H9 (cell line): ENCODE results near the gene APLF. TPM values are rescaled to one million over a fixed set of nuclear protein-coding genes. Genes with fewer than 3 reads are reported as not detected.

Experiments used
- DNase-seq: peaks from one replicate; pipeline ENCODE4 v3.0.0-alpha.2; 2017
- H2AFZ ChIP-seq: one replicate; pipeline ENCODE4 v1.6.1; 2013; ENCODE audit warnings: mild to moderate bottlenecking, low read length, control low read depth, moderate library complexity
- H2AK5ac ChIP-seq: 2 replicates; pipeline ENCODE4 v1.6.1; 2013; ENCODE audit warnings: low read length, control low read depth, mixed read lengths; ENCODE audit not compliant: insufficient read length
- H2BK120ac ChIP-seq: one replicate; pipeline ENCODE4 v1.6.1; 2013; ENCODE audit warnings: low read depth, mild to moderate bottlenecking, low read length, control low read depth, inconsistent platforms; ENCODE audit not compliant: poor library complexity, severe bottlenecking
- H2BK12ac ChIP-seq: 2 replicates; pipeline ENCODE4 v1.6.1; 2013; ENCODE audit warnings: low read length, control low read depth, mixed read lengths, low read depth; ENCODE audit not compliant: insufficient read length
- H2BK15ac ChIP-seq: 2 replicates; pipeline ENCODE4 v1.6.1; 2013; ENCODE audit warnings: low read depth, low read length, control low read depth
- H2BK20ac ChIP-seq: one replicate; pipeline ENCODE4 v1.6.1; 2013; ENCODE audit warnings: low read depth, mild to moderate bottlenecking, low read length, control low read depth, inconsistent platforms; ENCODE audit not compliant: poor library complexity, severe bottlenecking
- H2BK5ac ChIP-seq: 2 replicates; pipeline ENCODE4 v1.6.1; 2013; ENCODE audit warnings: low read length, control low read depth, mixed read lengths; ENCODE audit not compliant: insufficient read length
- H3K14ac ChIP-seq: 2 replicates; pipeline ENCODE4 v1.6.1; 2013; ENCODE audit warnings: low read length, control low read depth; ENCODE audit not compliant: insufficient read depth
- H3K18ac ChIP-seq: 2 replicates; pipeline ENCODE4 v1.6.1; 2013; ENCODE audit warnings: low read depth, mild to moderate bottlenecking, mixed read lengths, low read length, control low read depth; ENCODE audit not compliant: insufficient read length
- H3K23ac ChIP-seq: 2 replicates; pipeline ENCODE4 v1.6.1; 2013; ENCODE audit warnings: low read length, control low read depth, mixed read lengths, low read depth; ENCODE audit not compliant: insufficient read length
- H3K23me2 ChIP-seq: 2 replicates; pipeline ENCODE4 v1.6.1; 2013; ENCODE audit warnings: low read depth, mild to moderate bottlenecking, mixed read lengths, low read length, control low read depth; ENCODE audit not compliant: insufficient read length, poor library complexity, severe bottlenecking
- H3K27ac ChIP-seq: 2 replicates; pipeline ENCODE4 v1.5.1; 2013; ENCODE audit warnings: low read length, control low read depth, mixed read lengths, low read depth; ENCODE audit not compliant: insufficient read length
- H3K27me3 ChIP-seq: 2 replicates; pipeline ENCODE4 v1.6.1; 2013; ENCODE audit warnings: low read length, control low read depth, inconsistent platforms; ENCODE audit not compliant: insufficient read depth
- H3K4ac ChIP-seq: 2 replicates; pipeline ENCODE4 v1.6.1; 2013; ENCODE audit warnings: low read depth, mild to moderate bottlenecking, control low read depth, inconsistent platforms, low read length, moderate library complexity
- H3K4me1 ChIP-seq: 2 replicates; pipeline ENCODE4 v1.6.1; 2013; ENCODE audit warnings: low read length, control low read depth, inconsistent platforms; ENCODE audit not compliant: insufficient read depth
- H3K4me2 ChIP-seq: 2 replicates; pipeline ENCODE4 v1.6.1; 2013; ENCODE audit warnings: low read length, control low read depth, mixed read lengths; ENCODE audit not compliant: insufficient read length, insufficient read depth
- H3K56ac ChIP-seq: 2 replicates; pipeline ENCODE4 v1.6.1; 2013; ENCODE audit warnings: low read depth, mild to moderate bottlenecking, mixed read lengths, low read length, control low read depth; ENCODE audit not compliant: insufficient read length
- H3K79me1 ChIP-seq: 2 replicates; pipeline ENCODE4 v1.6.1; 2013; ENCODE audit warnings: low read depth, mild to moderate bottlenecking, moderate library complexity, low read length, control low read depth, inconsistent platforms; ENCODE audit not compliant: insufficient read depth, poor library complexity, severe bottlenecking
- H3K79me2 ChIP-seq: 2 replicates; pipeline ENCODE4 v1.6.1; 2013; ENCODE audit warnings: low read length, control low read depth, inconsistent platforms; ENCODE audit not compliant: insufficient read depth
- H3K9ac ChIP-seq: 2 replicates; pipeline ENCODE4 v1.6.1; 2013; ENCODE audit warnings: low read length, control low read depth, mixed read lengths; ENCODE audit not compliant: insufficient read length; ENCODE audit errors: extremely low read depth
- H3K9me3 ChIP-seq: one replicate; pipeline ENCODE4 v1.6.1; 2013; ENCODE audit warnings: low read depth, low read length, inconsistent platforms; ENCODE audit not compliant: control insufficient read depth
- H3T11ph ChIP-seq: one replicate; pipeline ENCODE4 v1.6.1; 2013; ENCODE audit warnings: mild to moderate bottlenecking, low read length, control low read depth, inconsistent platforms
- H4K20me1 ChIP-seq: one replicate; pipeline ENCODE4 v1.6.1; 2013; ENCODE audit not compliant: control insufficient read depth, insufficient read length, insufficient read depth
- H4K5ac ChIP-seq: 2 replicates; pipeline ENCODE4 v1.6.1; 2013; ENCODE audit warnings: low read depth, mild to moderate bottlenecking, mixed read lengths, low read length, control low read depth; ENCODE audit not compliant: insufficient read length
- H4K8ac ChIP-seq: replicated peaks from 2 replicates; pipeline ENCODE4 v1.6.1; 2013; ENCODE audit warnings: low read length, control low read depth, mixed read lengths, low read depth; ENCODE audit not compliant: insufficient read length
- H4K91ac ChIP-seq: 2 replicates; pipeline ENCODE4 v1.6.1; 2013; ENCODE audit warnings: low read depth, mild to moderate bottlenecking, moderate library complexity, mixed read lengths, low read length, control low read depth; ENCODE audit not compliant: insufficient read length
- H3K27ac Mint-ChIP-seq, 3 experiments: 2 replicates in 2 of 3; 3 replicates in 1 of 3; pipeline ENCODE4 v1.8.0; 2020 to 2021; ENCODE audit warnings: mixed read lengths in 3 of 3, mild to moderate bottlenecking in 1 of 3, moderate library complexity in 1 of 3
- H3K27me3 Mint-ChIP-seq: 2 replicates; pipeline ENCODE4 v1.8.0; 2021; ENCODE audit warnings: low read depth, mild to moderate bottlenecking, moderate library complexity, mixed read lengths
- H3K36me3 Mint-ChIP-seq, 3 experiments: 2 replicates in 2 of 3; 3 replicates in 1 of 3; pipeline ENCODE4 v1.8.0; 2020 to 2021; ENCODE audit warnings: low read depth in 3 of 3, mixed read lengths in 3 of 3; ENCODE audit not compliant: insufficient read depth in 1 of 3
- H3K4me1 Mint-ChIP-seq, 2 experiments: 2 replicates each; pipeline ENCODE4 v1.8.0; 2020; ENCODE audit warnings: mixed read lengths in 2 of 2
- H3K4me3 Mint-ChIP-seq, 2 experiments: 2 replicates in 1 of 2; 3 replicates in 1 of 2; pipeline ENCODE4 v1.8.0; 2020 to 2021; ENCODE audit warnings: mild to moderate bottlenecking in 2 of 2, mixed read lengths in 2 of 2, moderate library complexity in 1 of 2
- H3K9me3 Mint-ChIP-seq, 2 experiments: 2 replicates in 1 of 2; 3 replicates in 1 of 2; pipeline ENCODE4 v1.8.0; 2020; ENCODE audit warnings: mild to moderate bottlenecking in 2 of 2, mixed read lengths in 2 of 2, moderate library complexity in 1 of 2
- WGBS: extraction: QIAGEN DNeasy Blood & Tissue Kit; methylation state at CpG from one replicate; pipeline ENCODE4 v1.1.7; 2013; ENCODE audit warnings: missing lambda C conversion rate, low lambda C conversion rate, mixed read lengths; ENCODE audit not compliant: insufficient read length; ENCODE audit errors: extremely low coverage; 5-methylcytosine and 5-hydroxymethylcytosine counted together
- total RNA-seq: library from RNA; stranded (reverse); gene quantifications from 2 replicates; pipeline ENCODE4 v1.2.1, GENCODE V29; 2021
- TF ChIP-seq, protein P1 (sequence below): fragments of 200-600 bp; sonication (generic); conservative IDR thresholded peaks from 3 replicates; pipeline ENCODE4 v1.8.0; 2021; ENCODE audit warnings: antibody characterized with exemption, mild to moderate bottlenecking

APLF gene
- total RNA-seq, 1 experiment from 2014 or later, result 3.7 TPM

DNA sequence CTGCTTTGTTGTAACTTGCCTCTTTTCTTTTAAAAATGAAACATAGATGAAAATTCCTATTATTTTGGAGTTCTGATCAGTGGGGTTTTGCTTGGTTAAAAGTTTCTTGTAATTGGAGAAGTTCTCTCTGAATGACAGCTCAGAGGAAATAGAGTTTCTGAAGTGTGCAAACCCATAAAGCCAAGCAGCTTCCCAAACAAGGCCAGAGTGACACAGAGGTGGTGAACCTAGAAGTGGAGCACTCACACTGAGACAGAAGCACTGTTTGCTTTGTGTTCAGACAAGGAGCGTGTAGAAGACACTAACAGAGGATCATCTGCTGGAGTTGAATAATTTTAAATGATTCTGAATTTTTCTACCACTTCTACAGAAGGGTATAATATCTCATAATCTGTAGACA, 49.5 kb upstream of the APLF start:
- H3K4me3 Mint-ChIP-seq, result no peak overlapping the region
- no peak overlapping the region for H4K8ac ChIP-seq
- H2BK20ac ChIP-seq, result no peak overlapping the region
- H2BK12ac ChIP-seq, result no peak overlapping the region
- no peak overlapping the region for H2AK5ac ChIP-seq
- H2BK120ac ChIP-seq, result no peak overlapping the region
- H3K4me1 Mint-ChIP-seq, result peaks cover 28 to 33% of the 10 kb centered on the region in 2 experiments
- H4K5ac ChIP-seq, result no peak overlapping the region
- H2BK15ac ChIP-seq, result no peak overlapping the region
- peaks cover 3% of the 10 kb centered on the region; the same call in 1 of the 2 replicates for H3K4me1 ChIP-seq
- no peak overlapping the region for H3K56ac ChIP-seq
- H3K4me2 ChIP-seq, result no peak overlapping the region
- DNase-seq, result no peak
- H3K4ac ChIP-seq, result no peak overlapping the region
- no peaks in the 10 kb centered on the region; a peak in 1 of 7 replicates for H3K36me3 Mint-ChIP-seq
- WGBS, result no CpG with 5 or more reads among the region's 1 CpG
- H2BK5ac ChIP-seq, result no peak overlapping the region
- H3K79me1 ChIP-seq, result no peaks in the 10 kb centered on the region
- H3K9me3 Mint-ChIP-seq, result no peaks in the 10 kb centered on the region
- no peaks in the 10 kb centered on the region for H3K9me3 ChIP-seq
- H4K20me1 ChIP-seq, result no peaks in the 10 kb centered on the region
- H2AFZ ChIP-seq, result no peak overlapping the region
- no peak overlapping the region for H4K91ac ChIP-seq
- H3T11ph ChIP-seq, result no peak overlapping the region
- TF ChIP-seq, protein P1, sequence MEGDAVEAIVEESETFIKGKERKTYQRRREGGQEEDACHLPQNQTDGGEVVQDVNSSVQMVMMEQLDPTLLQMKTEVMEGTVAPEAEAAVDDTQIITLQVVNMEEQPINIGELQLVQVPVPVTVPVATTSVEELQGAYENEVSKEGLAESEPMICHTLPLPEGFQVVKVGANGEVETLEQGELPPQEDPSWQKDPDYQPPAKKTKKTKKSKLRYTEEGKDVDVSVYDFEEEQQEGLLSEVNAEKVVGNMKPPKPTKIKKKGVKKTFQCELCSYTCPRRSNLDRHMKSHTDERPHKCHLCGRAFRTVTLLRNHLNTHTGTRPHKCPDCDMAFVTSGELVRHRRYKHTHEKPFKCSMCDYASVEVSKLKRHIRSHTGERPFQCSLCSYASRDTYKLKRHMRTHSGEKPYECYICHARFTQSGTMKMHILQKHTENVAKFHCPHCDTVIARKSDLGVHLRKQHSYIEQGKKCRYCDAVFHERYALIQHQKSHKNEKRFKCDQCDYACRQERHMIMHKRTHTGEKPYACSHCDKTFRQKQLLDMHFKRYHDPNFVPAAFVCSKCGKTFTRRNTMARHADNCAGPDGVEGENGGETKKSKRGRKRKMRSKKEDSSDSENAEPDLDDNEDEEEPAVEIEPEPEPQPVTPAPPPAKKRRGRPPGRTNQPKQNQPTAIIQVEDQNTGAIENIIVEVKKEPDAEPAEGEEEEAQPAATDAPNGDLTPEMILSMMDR, result no peak
- H3K27ac ChIP-seq, result no peak overlapping the region
- no peak overlapping the region for H3K14ac ChIP-seq
- no peaks in the 10 kb centered on the region for H3K23me2 ChIP-seq
- H3K79me2 ChIP-seq, result no peaks in the 10 kb centered on the region
- H3K9ac ChIP-seq, result no peak overlapping the region
- no peak overlapping the region for H3K18ac ChIP-seq
- H3K23ac ChIP-seq, result no peak overlapping the region
- no peaks in the 10 kb centered on the region for H3K27me3 ChIP-seq
- no peak overlapping the region for H3K27ac Mint-ChIP-seq
- H3K27me3 Mint-ChIP-seq, result no peaks in the 10 kb centered on the region
